Breast epithelium (tissue), 4 donors: ENCODE measurements around the gene GPM6B. TPM values are rescaled to one million over a fixed set of nuclear protein-coding genes. Genes with fewer than 3 reads are reported as not detected.
A peak's percentile ranks its signal among the peaks of the same experiment; 100 is the strongest.

ENCODE experiments used
- DNase-seq, 2 donors: peaks; one replicate each; pipeline ENCODE4 v3.0.0-alpha.2; 2019; ENCODE audit warnings: low spot score in 2 of 2
- H3K27ac ChIP-seq, 2 donors: fragments of 200-600 bp; sonication (generic) in 1 of 2; one replicate each; pipeline ENCODE4 v1.5.1; 2016 to 2019; ENCODE audit warnings: mild to moderate bottlenecking in 1 of 2
- H3K27me3 ChIP-seq, 2 donors: fragments of 200-600 bp; sonication (generic) in 1 of 2; one replicate each; pipeline versions ENCODE4 v1.5.1 to v1.6.0; 2017 to 2019; ENCODE audit warnings: control low read depth in 1 of 2, mild to moderate bottlenecking in 1 of 2
- H3K36me3 ChIP-seq: fragments of 200-600 bp; one replicate; pipeline ENCODE4 v1.5.1; 2019
- H3K4me1 ChIP-seq, 2 donors: fragments of 200-600 bp; sonication (generic); one replicate each; pipeline ENCODE4 v1.5.1; 2016 to 2019; ENCODE audit warnings: control low read depth in 1 of 2
- H3K4me3 ChIP-seq, 3 donors: fragments of 200-600 bp; sonication (generic); 1 replicate in 2 of 3; 2 replicates in 1 of 3; pipeline ENCODE4 v1.5.1; 2016 to 2019; ENCODE audit warnings: mild to moderate bottlenecking in 3 of 3, moderate library complexity in 2 of 3
- H3K9me3 ChIP-seq, 2 donors: fragments of 200-600 bp; sonication (generic) in 1 of 2; one replicate each; pipeline ENCODE4 v1.5.1; 2016 to 2019; ENCODE audit warnings: control low read depth in 1 of 2
- POLR2A ChIP-seq: fragments of 450-650 bp; IDR thresholded peaks from one replicate; pipeline ENCODE4 v1.6.1; 2016; ENCODE audit warnings: antibody characterized with exemption, mild to moderate bottlenecking, moderate library complexity
- POLR2AphosphoS5 ChIP-seq, 3 donors: sonication (generic); formaldehyde crosslinking; IDR thresholded peaks; one replicate each; pipeline ENCODE4 v1.6.1; 2017; ENCODE audit warnings: antibody characterized with exemption in 3 of 3
- intact Hi-C: fragments of 100-400 bp; cut with DNase I; formaldehyde crosslinking; loops from one replicate; pipeline ENCODE4 v1.15.1; 2023; ENCODE audit warnings: low total_unique reads
- total RNA-seq, 3 donors: library from RNA; depleted of rRNA; stranded (reverse); fragments of >200 nt; gene quantifications; one replicate each; pipeline ENCODE4 v1.1.0, GENCODE V29; 2016
- TF ChIP-seq, protein P1 (sequence below), 3 donors: fragments of 450-650 bp; IDR thresholded peaks; one replicate each; pipeline ENCODE4 v1.5.1; 2016 to 2017; ENCODE audit warnings: antibody characterized with exemption in 3 of 3, mild to moderate bottlenecking in 3 of 3, moderate library complexity in 3 of 3

GPM6B gene
- total RNA-seq, 3 donors from 2014 or later = 3.4 to 81.7 (median 35.7) TPM

DNA sequence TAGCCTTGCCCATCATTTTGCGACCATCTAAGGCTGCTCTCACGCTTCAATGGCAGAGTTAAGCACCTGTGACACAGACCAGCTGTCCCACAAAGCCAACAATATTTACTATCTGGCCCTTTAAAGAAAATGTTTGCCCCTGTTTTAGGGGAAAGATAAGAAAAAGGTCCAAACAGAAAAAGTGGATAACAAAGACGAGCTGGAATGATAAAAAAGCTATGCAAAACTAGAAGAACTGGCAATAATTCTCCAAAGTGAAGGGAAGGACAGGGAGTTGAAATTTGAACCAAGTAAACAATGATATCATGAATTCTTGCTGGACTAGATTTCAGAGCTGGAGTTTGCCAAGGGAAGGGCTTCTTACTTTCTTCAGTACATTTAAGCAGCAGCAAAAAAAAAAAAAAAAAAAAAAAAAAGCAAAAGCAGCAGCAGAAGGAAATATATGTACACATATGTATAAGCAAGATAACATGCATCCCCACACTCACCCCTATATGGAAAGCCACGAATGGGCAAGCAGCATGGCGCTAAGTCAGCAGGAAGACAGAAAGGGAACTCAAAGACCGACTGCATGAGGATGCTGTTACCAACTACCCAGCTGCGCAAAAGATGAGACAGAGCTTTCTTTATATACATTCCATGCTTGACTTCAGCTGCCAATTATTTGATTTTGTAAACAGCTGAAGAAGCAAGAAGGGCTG, 94.9 kb downstream of the GPM6B start:
- Histone ChIP-seq H3K4me1 (no peaks in the 10 kb centered on the region), H3K9me3 (no peaks in the 10 kb centered on the region), H3K27ac (peak overlapping the region; percentile 13 to 60), H3K27me3 (no peaks in the 10 kb centered on the region), H3K36me3 (no peaks in the 10 kb centered on the region), H3K4me3 (no peak overlapping the region)
- TF ChIP-seq, protein P1, sequence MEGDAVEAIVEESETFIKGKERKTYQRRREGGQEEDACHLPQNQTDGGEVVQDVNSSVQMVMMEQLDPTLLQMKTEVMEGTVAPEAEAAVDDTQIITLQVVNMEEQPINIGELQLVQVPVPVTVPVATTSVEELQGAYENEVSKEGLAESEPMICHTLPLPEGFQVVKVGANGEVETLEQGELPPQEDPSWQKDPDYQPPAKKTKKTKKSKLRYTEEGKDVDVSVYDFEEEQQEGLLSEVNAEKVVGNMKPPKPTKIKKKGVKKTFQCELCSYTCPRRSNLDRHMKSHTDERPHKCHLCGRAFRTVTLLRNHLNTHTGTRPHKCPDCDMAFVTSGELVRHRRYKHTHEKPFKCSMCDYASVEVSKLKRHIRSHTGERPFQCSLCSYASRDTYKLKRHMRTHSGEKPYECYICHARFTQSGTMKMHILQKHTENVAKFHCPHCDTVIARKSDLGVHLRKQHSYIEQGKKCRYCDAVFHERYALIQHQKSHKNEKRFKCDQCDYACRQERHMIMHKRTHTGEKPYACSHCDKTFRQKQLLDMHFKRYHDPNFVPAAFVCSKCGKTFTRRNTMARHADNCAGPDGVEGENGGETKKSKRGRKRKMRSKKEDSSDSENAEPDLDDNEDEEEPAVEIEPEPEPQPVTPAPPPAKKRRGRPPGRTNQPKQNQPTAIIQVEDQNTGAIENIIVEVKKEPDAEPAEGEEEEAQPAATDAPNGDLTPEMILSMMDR (IDR thresholded peaks at IDR 0.05) = no peak
- TF ChIP-seq POLR2AphosphoS5 (IDR thresholded peaks at IDR 0.05) (no peak), POLR2A (no peak)
- intact Hi-C loops = no loop called here
- no peak for DNase-seq

- no peaks in the 10 kb centered on the region for H3K9me3 ChIP-seq
- DNase-seq = no peak
- TF ChIP-seq, protein P1 (IDR thresholded peaks at IDR 0.05) = no peak
- no peak for TF ChIP-seq POLR2A
- TF ChIP-seq POLR2AphosphoS5 (IDR thresholded peaks at IDR 0.05) = no peak
- H3K27ac ChIP-seq = peak overlapping the region; percentile 13 to 60
- intact Hi-C loops = no loop called here
- no peaks in the 10 kb centered on the region for H3K36me3 ChIP-seq
- no peaks in the 10 kb centered on the region for H3K4me1 ChIP-seq
- H3K4me3 ChIP-seq = no peak overlapping the region
- H3K27me3 ChIP-seq = no peaks in the 10 kb centered on the region
These were observed 95.5 kb downstream of the GPM6B start for GRCh38 chrX:13721371-13721770.

Other genes with a start within 250 kb of the GPM6B start
- 10 to 100 TPM in 1 of 3 donors, under 1 TPM in 2; 0.59 to 11.8 (median 0.98) TPM for gene EGFL6, start 247.5 kb downstream of the GPM6B start, total RNA-seq
- 1 to 10 TPM; 4.6 to 7.8 (median 5.2) TPM for gene TCEANC, start 164.0 kb downstream of the GPM6B start, total RNA-seq
- 10 to 100 TPM; 41.0 to 63.4 (median 43.2) TPM for gene RAB9A, start 128.0 kb downstream of the GPM6B start, total RNA-seq
- 10 to 100 TPM in 2 of 3 donors, 1 to 10 TPM in 1; 8.2 to 25.3 (median 21.0) TPM for gene TRAPPC2, start 82.5 kb downstream of the GPM6B start, total RNA-seq
- 100 to 1,000 TPM in 1 of 3 donors, 10 to 100 TPM in 2; 10.7 to 136 (median 48.8) TPM for gene OFD1, start 82.3 kb downstream of the GPM6B start, total RNA-seq
- 10 to 100 TPM; 23.8 to 38.6 (median 26.9) TPM for gene GEMIN8, start 212.8 kb upstream of the GPM6B start, total RNA-seq